Mesenchymal stem cell (in vitro differentiated cells and primary cell): Measurements from ENCODE around the gene LRRTM4.

Experiments
- DNase-seq: peaks from one replicate; pipeline ENCODE4 v3.0.0-alpha.2; 2013
- H2AFZ ChIP-seq: one replicate; pipeline ENCODE4 v1.6.1; 2013; ENCODE audit warnings: low read depth, mild to moderate bottlenecking, control low read depth, inconsistent platforms, low read length, moderate library complexity
- H2AK5ac ChIP-seq: 2 replicates; pipeline ENCODE4 v1.6.1; 2013; ENCODE audit warnings: low read length, moderate library complexity, mild to moderate bottlenecking, inconsistent platforms; ENCODE audit not compliant: severe bottlenecking
- H2BK120ac ChIP-seq: one replicate; pipeline ENCODE4 v1.6.1; 2013; ENCODE audit warnings: low read depth, mild to moderate bottlenecking, inconsistent platforms, low read length, moderate library complexity
- H2BK12ac ChIP-seq, 2 experiments: one replicate each; pipeline ENCODE4 v1.6.1; 2013; ENCODE audit warnings: inconsistent platforms in 2 of 2, low read length in 2 of 2, mild to moderate bottlenecking in 2 of 2, moderate library complexity in 2 of 2, control low read depth in 1 of 2
- H2BK15ac ChIP-seq: one replicate; pipeline ENCODE4 v1.6.1; 2013; ENCODE audit warnings: mild to moderate bottlenecking, low read depth, inconsistent platforms; ENCODE audit not compliant: poor library complexity, severe bottlenecking
- H2BK5ac ChIP-seq: 2 replicates; pipeline ENCODE4 v1.6.1; 2013; ENCODE audit warnings: low read depth, mild to moderate bottlenecking, low read length, control low read depth, inconsistent platforms; ENCODE audit not compliant: poor library complexity, severe bottlenecking
- H3K14ac ChIP-seq, 2 experiments: one replicate each; pipeline ENCODE4 v1.6.1; 2013; ENCODE audit warnings: inconsistent platforms in 2 of 2, low read length in 2 of 2, control low read depth in 1 of 2, mild to moderate bottlenecking in 1 of 2, moderate library complexity in 1 of 2
- H3K18ac ChIP-seq, 2 experiments: one replicate each; pipeline ENCODE4 v1.6.1; 2013; ENCODE audit warnings: inconsistent platforms in 2 of 2, low read length in 2 of 2, control low read depth in 1 of 2, low read depth in 1 of 2, mild to moderate bottlenecking in 1 of 2
- H3K23ac ChIP-seq, 2 experiments: one replicate each; pipeline ENCODE4 v1.6.1; 2013; ENCODE audit warnings: inconsistent platforms in 2 of 2, low read length in 2 of 2, mild to moderate bottlenecking in 2 of 2, moderate library complexity in 2 of 2, control low read depth in 1 of 2
- H3K27ac ChIP-seq: 2 replicates; pipeline ENCODE4 v1.5.1; 2013; ENCODE audit warnings: mild to moderate bottlenecking, moderate library complexity, low read length, control low read depth, inconsistent platforms; ENCODE audit not compliant: poor library complexity, severe bottlenecking
- H3K27me3 ChIP-seq, 2 experiments: 2 replicates each; pipeline versions ENCODE4 v1.6.1 to v1.7.0; 2013; ENCODE audit warnings: low read length in 2 of 2, mild to moderate bottlenecking in 2 of 2, moderate library complexity in 2 of 2, control low read depth in 1 of 2, inconsistent platforms in 1 of 2; ENCODE audit not compliant: control insufficient read depth in 1 of 2, insufficient read depth in 1 of 2
- H3K36me3 ChIP-seq, 2 experiments: 2 replicates each; pipeline versions ENCODE4 v1.6.1 to v1.7.0; 2013; ENCODE audit warnings: low read length in 2 of 2, control low read depth in 1 of 2, inconsistent platforms in 1 of 2, low read depth in 1 of 2, mild to moderate bottlenecking in 1 of 2; ENCODE audit not compliant: insufficient read depth in 2 of 2, control insufficient read depth in 1 of 2
- H3K4ac ChIP-seq, 2 experiments: one replicate each; pipeline ENCODE4 v1.6.1; 2013; ENCODE audit warnings: inconsistent platforms in 2 of 2, low read length in 2 of 2, mild to moderate bottlenecking in 2 of 2, moderate library complexity in 2 of 2, control low read depth in 1 of 2, low read depth in 1 of 2
- H3K4me1 ChIP-seq: 2 replicates; pipeline ENCODE4 v1.6.1; 2013; ENCODE audit warnings: low read depth, low read length, control low read depth; ENCODE audit not compliant: control insufficient read depth, insufficient read depth
- H3K4me2 ChIP-seq: 2 replicates; pipeline ENCODE4 v1.6.1; 2013; ENCODE audit warnings: low read length, mild to moderate bottlenecking, inconsistent platforms; ENCODE audit not compliant: poor library complexity, severe bottlenecking
- H3K4me3 ChIP-seq, 2 experiments: 2 replicates each; pipeline versions ENCODE4 v1.5.1 to v1.7.0; 2013; ENCODE audit warnings: low read length in 2 of 2, mild to moderate bottlenecking in 2 of 2, control low read depth in 1 of 2, low read depth in 1 of 2; ENCODE audit not compliant: insufficient read depth in 1 of 2
- H3K79me1 ChIP-seq: replicated peaks from 2 replicates; pipeline ENCODE4 v1.6.1; 2013; ENCODE audit warnings: mild to moderate bottlenecking, control low read depth, low read length, inconsistent platforms; ENCODE audit not compliant: poor library complexity, severe bottlenecking
- H3K9ac ChIP-seq: 2 replicates; pipeline ENCODE4 v1.7.0; 2013; ENCODE audit warnings: mild to moderate bottlenecking, low read length, moderate library complexity
- H3K9me3 ChIP-seq: 2 replicates; pipeline ENCODE4 v1.7.0; 2013; ENCODE audit warnings: mild to moderate bottlenecking, low read length; ENCODE audit not compliant: control insufficient read depth
- H4K8ac ChIP-seq: one replicate; pipeline ENCODE4 v1.6.1; 2013; ENCODE audit warnings: inconsistent platforms, mild to moderate bottlenecking, low read length, moderate library complexity
- H4K91ac ChIP-seq: one replicate; pipeline ENCODE4 v1.6.1; 2013; ENCODE audit warnings: mild to moderate bottlenecking, low read length, inconsistent platforms
- WGBS: methylation state at CpG from one replicate; pipeline ENCODE4 v1.1.7; 2013; ENCODE audit warnings: mixed read lengths; 5-methylcytosine and 5-hydroxymethylcytosine counted together

The LRRTM4 gene

GRCh38 chr2:77479895-77480294, 42.3 kb downstream of the LRRTM4 start:
- Histone ChIP-seq H3K23ac (no peak overlapping the region), H3K79me1 (no peaks in the 10 kb centered on the region), H2BK5ac (no peak overlapping the region), H3K27me3 (no peaks in the 10 kb centered on the region), H3K4ac (no peak overlapping the region), H3K9me3 (no peaks in the 10 kb centered on the region), H4K91ac (no peak overlapping the region), H3K4me1 (no peaks in the 10 kb centered on the region), H2AK5ac (no peak overlapping the region), H3K27ac (no peak overlapping the region), H4K8ac (no peak overlapping the region), H3K4me2 (no peak overlapping the region), H3K36me3 (no peaks in the 10 kb centered on the region), H3K4me3 (no peak overlapping the region), H2BK15ac (no peak overlapping the region), H3K9ac (no peak overlapping the region), H3K14ac (no peak overlapping the region), H2BK12ac (no peak overlapping the region), H2AFZ (no peak overlapping the region), H3K18ac (peak overlapping the region in 1 of 2 experiments; percentile 9), H2BK120ac (no peak overlapping the region)
- peak; percentile 63 for DNase-seq
- no CpG with 5 or more reads among the region's 3 CpGs for WGBS

- Histone ChIP-seq H3K4me1 (no peaks in the 10 kb centered on the region), H2BK120ac (no peak overlapping the region), H3K27me3 (no peaks in the 10 kb centered on the region), H3K9ac (no peak overlapping the region), H3K23ac (no peak overlapping the region), H2AK5ac (no peak overlapping the region), H2BK5ac (no peak overlapping the region), H3K36me3 (no peaks in the 10 kb centered on the region), H3K79me1 (no peaks in the 10 kb centered on the region), H2AFZ (no peak overlapping the region), H4K91ac (no peak overlapping the region), H3K4me3 (no peak overlapping the region), H3K14ac (no peak overlapping the region), H2BK15ac (no peak overlapping the region), H3K27ac (no peak overlapping the region), H2BK12ac (no peak overlapping the region), H3K4ac (no peak overlapping the region), H4K8ac (no peak overlapping the region), H3K9me3 (no peaks in the 10 kb centered on the region), H3K4me2 (no peak overlapping the region), H3K18ac (no peak overlapping the region)
- WGBS, result 11% methylated on average over 6 of the region's 6 CpGs
- peak; percentile 49 for DNase-seq
Measured at GRCh38 chr2:77479395-77479794, 42.8 kb downstream of the LRRTM4 start.

GRCh38 chr2:77470096-77470495, 52.1 kb downstream of the LRRTM4 start:
- no peaks in the 10 kb centered on the region for H3K4me1 ChIP-seq
- no peaks in the 10 kb centered on the region for H3K79me1 ChIP-seq
- no peak overlapping the region for H2BK120ac ChIP-seq
- no peak overlapping the region for H2AK5ac ChIP-seq
- no peak overlapping the region for H4K91ac ChIP-seq
- H3K9ac ChIP-seq, result no peak overlapping the region
- H2BK5ac ChIP-seq, result no peak overlapping the region
- no peak overlapping the region for H3K18ac ChIP-seq
- H4K8ac ChIP-seq, result no peak overlapping the region
- no peak overlapping the region for H3K4me3 ChIP-seq
- H3K27me3 ChIP-seq, result no peaks in the 10 kb centered on the region
- H3K36me3 ChIP-seq, result no peaks in the 10 kb centered on the region
- H2BK12ac ChIP-seq, result no peak overlapping the region
- H3K9me3 ChIP-seq, result no peaks in the 10 kb centered on the region
- H3K27ac ChIP-seq, result no peak overlapping the region
- WGBS, result 83% methylated on average over 2 of the region's 3 CpGs
- H2BK15ac ChIP-seq, result no peak overlapping the region
- H3K4me2 ChIP-seq, result no peak overlapping the region
- H2AFZ ChIP-seq, result no peak overlapping the region
- DNase-seq, result no peak
- H3K4ac ChIP-seq, result no peak overlapping the region
- H3K14ac ChIP-seq, result no peak overlapping the region
- H3K23ac ChIP-seq, result no peak overlapping the region

DNA sequence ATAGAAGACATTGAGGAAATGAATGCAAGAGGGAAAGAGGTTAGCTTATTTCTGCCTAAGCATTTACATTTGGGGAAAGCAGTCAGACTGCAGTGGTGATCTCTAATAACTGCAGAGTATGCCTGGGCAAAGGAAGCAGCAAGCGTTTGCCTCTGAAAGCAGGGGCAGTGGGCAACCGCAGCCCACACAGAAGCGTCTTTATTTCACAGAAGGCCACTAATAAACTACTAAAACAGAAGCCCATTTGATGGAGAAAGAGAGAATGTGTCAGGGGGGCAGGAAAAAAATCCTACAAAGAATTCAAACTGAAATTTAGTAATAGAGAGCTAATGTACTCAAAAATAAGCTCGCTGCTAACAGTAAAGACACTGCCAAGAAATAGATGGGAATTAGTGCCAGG, 53.1 kb downstream of the LRRTM4 start:
- Histone ChIP-seq H2BK12ac (no peak overlapping the region), H2BK15ac (no peak overlapping the region), H3K9ac (no peak overlapping the region), H3K4me1 (no peaks in the 10 kb centered on the region), H3K4me2 (no peak overlapping the region), H2AFZ (no peak overlapping the region), H2AK5ac (no peak overlapping the region), H3K27me3 (no peaks in the 10 kb centered on the region), H3K27ac (no peak overlapping the region), H3K4me3 (no peak overlapping the region), H2BK5ac (no peak overlapping the region), H3K36me3 (no peaks in the 10 kb centered on the region), H3K9me3 (no peaks in the 10 kb centered on the region), H3K79me1 (no peaks in the 10 kb centered on the region), H4K8ac (no peak overlapping the region), H2BK120ac (no peak overlapping the region), H3K14ac (no peak overlapping the region), H4K91ac (no peak overlapping the region), H3K4ac (no peak overlapping the region), H3K23ac (no peak overlapping the region), H3K18ac (no peak overlapping the region)
- no peak for DNase-seq
- 100% methylated on average over 1 of the region's 4 CpGs for WGBS
